ENCODE measurements around the gene BRD3.

Gene BRD3

GRCh38 chr9:134007150-134007549, 60.7 kb downstream of the BRD3 start:
- in situ Hi-C loops (cut with HindIII; ENCODE audit: low sequenced_read_pairs) = no loop called here
- DNase-seq (ENCODE audit: low read depth) = no peak
- H3K4me3 ChIP-seq (ENCODE audit: low read depth, low read length) = no peak overlapping the region
- TF ChIP-seq CTCF (IDR thresholded peaks at IDR 0.05; ENCODE audit: low read depth, low read length, missing control alignments) = no peak

GRCh38 chr9:134005381-134005780, 62.4 kb downstream of the BRD3 start:
- DNase-seq (ENCODE audit: low read depth) = no peak
- in situ Hi-C loops (cut with HindIII; ENCODE audit: low sequenced_read_pairs) = no loop called here
- TF ChIP-seq CTCF (IDR thresholded peaks at IDR 0.05; ENCODE audit: low read depth, low read length, missing control alignments) = no peak
- no peak overlapping the region for H3K4me3 ChIP-seq (ENCODE audit: low read depth, low read length)

GRCh38 chr9:134004881-134005280, 62.9 kb downstream of the BRD3 start:
- no peak for DNase-seq (ENCODE audit: low read depth)
- H3K4me3 ChIP-seq (ENCODE audit: low read depth, low read length) = no peak overlapping the region
- in situ Hi-C loops (cut with HindIII; ENCODE audit: low sequenced_read_pairs) = no loop called here
- TF ChIP-seq CTCF (IDR thresholded peaks at IDR 0.05; ENCODE audit: low read depth, low read length, missing control alignments) = no peak

GRCh38 chr9:134004131-134004873, 63.5 kb downstream of the BRD3 start:
- TF ChIP-seq CTCF (IDR thresholded peaks at IDR 0.05; ENCODE audit: low read depth, low read length, missing control alignments) = no peak
- in situ Hi-C loops (cut with HindIII; ENCODE audit: low sequenced_read_pairs) = no loop called here
- DNase-seq (ENCODE audit: low read depth) = no peak
- H3K4me3 ChIP-seq (ENCODE audit: low read depth, low read length) = no peak overlapping the region

GRCh38 chr9:134003237-134003636, 64.6 kb downstream of the BRD3 start:
- no peak overlapping the region for H3K4me3 ChIP-seq (ENCODE audit: low read depth, low read length)
- in situ Hi-C loops (cut with HindIII; ENCODE audit: low sequenced_read_pairs) = no loop called here

GRCh38 chr9:134002796-134003195, 65.0 kb downstream of the BRD3 start:
- in situ Hi-C loops (cut with HindIII; ENCODE audit: low sequenced_read_pairs) = no loop called here
- H3K4me3 ChIP-seq (ENCODE audit: low read depth, low read length) = no peak overlapping the region
- no peak for DNase-seq (ENCODE audit: low read depth)
- TF ChIP-seq CTCF (IDR thresholded peaks at IDR 0.05; ENCODE audit: low read depth, low read length, missing control alignments) = no peak

More at GRCh38 chr9:134003237-134003636, 64.6 kb downstream of the BRD3 start:
- no peak for DNase-seq (ENCODE audit: low read depth)
- no peak for TF ChIP-seq CTCF (IDR thresholded peaks at IDR 0.05; ENCODE audit: low read depth, low read length, missing control alignments)

All from astrocyte of the cerebellum (primary cell).